Measurements from ENCODE around the gene SPSB2. TPM values are rescaled to one million over a fixed set of nuclear protein-coding genes. Genes with fewer than 3 reads are reported as not detected.

SPSB2 gene
- total and polyA plus RNA-seq, 8 donors: 5.1 to 24.0 (median 9.9) TPM; not detected in 1

GRCh38 chr12:6855322-6855721 lies 17.8 kb downstream of the SPSB2 start:
- intact Hi-C loops (cut with DNase I; ENCODE audit: low total_unique reads): no loop called here
- 89 to 93% (median 91%) methylated on average over 14 of the region's 14 CpGs for WGBS, 5 donors
- Histone ChIP-seq H3K4me1 (peaks cover 9 to 31% (median 25%) of the 10 kb centered on the region in 4 donors), H3K27ac (no peak overlapping the region), H3K27me3 (no peaks in the 10 kb centered on the region), H3K9me3 (no peaks in the 10 kb centered on the region), H3K4me3 (no peak overlapping the region), H3K36me3 (peaks cover 51 to 53% (median 53%) of the 10 kb centered on the region in 4 donors)
- no peak for DNase-seq
- TF ChIP-seq POLR2A (IDR thresholded peaks at IDR 0.05): no peak
- no peak for TF ChIP-seq POLR2AphosphoS5 (IDR thresholded peaks at IDR 0.05)
- TF ChIP-seq, protein P1, sequence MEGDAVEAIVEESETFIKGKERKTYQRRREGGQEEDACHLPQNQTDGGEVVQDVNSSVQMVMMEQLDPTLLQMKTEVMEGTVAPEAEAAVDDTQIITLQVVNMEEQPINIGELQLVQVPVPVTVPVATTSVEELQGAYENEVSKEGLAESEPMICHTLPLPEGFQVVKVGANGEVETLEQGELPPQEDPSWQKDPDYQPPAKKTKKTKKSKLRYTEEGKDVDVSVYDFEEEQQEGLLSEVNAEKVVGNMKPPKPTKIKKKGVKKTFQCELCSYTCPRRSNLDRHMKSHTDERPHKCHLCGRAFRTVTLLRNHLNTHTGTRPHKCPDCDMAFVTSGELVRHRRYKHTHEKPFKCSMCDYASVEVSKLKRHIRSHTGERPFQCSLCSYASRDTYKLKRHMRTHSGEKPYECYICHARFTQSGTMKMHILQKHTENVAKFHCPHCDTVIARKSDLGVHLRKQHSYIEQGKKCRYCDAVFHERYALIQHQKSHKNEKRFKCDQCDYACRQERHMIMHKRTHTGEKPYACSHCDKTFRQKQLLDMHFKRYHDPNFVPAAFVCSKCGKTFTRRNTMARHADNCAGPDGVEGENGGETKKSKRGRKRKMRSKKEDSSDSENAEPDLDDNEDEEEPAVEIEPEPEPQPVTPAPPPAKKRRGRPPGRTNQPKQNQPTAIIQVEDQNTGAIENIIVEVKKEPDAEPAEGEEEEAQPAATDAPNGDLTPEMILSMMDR (IDR thresholded peaks at IDR 0.05): no peak
- TF ChIP-seq EP300 (IDR thresholded peaks at IDR 0.05): no peak

- TF ChIP-seq POLR2A (IDR thresholded peaks at IDR 0.05) (no peak), EP300 (IDR thresholded peaks at IDR 0.05) (no peak), POLR2AphosphoS5 (IDR thresholded peaks at IDR 0.05) (no peak)
- TF ChIP-seq, protein P1 (IDR thresholded peaks at IDR 0.05): no peak
- Histone ChIP-seq H3K9me3 (no peaks in the 10 kb centered on the region), H3K36me3 (peaks cover 38 to 46% (median 44%) of the 10 kb centered on the region in 4 donors), H3K4me3 (no peak overlapping the region), H3K27me3 (no peaks in the 10 kb centered on the region), H3K4me1 (peaks cover 9 to 37% (median 25%) of the 10 kb centered on the region in 4 donors), H3K27ac (peak overlapping the region in 2 of 5 donors; percentile 95 to 96)
- no peak for DNase-seq
- intact Hi-C loops (cut with DNase I; ENCODE audit: low total_unique reads): no loop called here
- 65 to 77% (median 68%) methylated on average over 6 of the region's 6 CpGs for WGBS, 5 donors
These were observed 19.1 kb downstream of the SPSB2 start for GRCh38 chr12:6854036-6854435.

DNA sequence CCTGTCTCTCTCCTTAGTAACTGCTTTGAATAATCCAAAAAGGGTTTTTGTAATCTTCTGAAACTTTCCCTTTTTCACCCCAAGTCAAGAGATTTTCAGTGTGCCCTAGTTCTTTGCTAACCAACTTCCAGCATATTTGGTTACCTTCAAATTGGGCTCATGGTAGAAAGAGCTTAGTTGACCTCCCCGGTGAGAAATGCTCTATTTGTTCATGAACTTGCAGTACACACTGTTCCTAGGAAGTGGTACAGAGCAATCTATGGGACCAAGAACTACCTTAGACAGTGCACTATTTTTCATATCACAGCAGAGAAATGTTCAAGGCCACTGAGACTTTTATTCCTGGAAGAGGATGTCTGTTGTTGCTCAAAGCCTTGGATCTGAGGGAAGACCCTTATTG lies 19.5 kb downstream of the SPSB2 start:
- Histone ChIP-seq H3K27ac (peak overlapping the region in 4 of 5 donors; percentile 88 to 96 (median 94)), H3K4me3 (peak overlapping the region in 1 of 4 donors; percentile 67), H3K4me1 (peaks cover 9 to 37% (median 25%) of the 10 kb centered on the region in 4 donors), H3K36me3 (peaks cover 34 to 46% (median 42%) of the 10 kb centered on the region in 4 donors), H3K27me3 (no peaks in the 10 kb centered on the region), H3K9me3 (no peaks in the 10 kb centered on the region)
- TF ChIP-seq, protein P1 (IDR thresholded peaks at IDR 0.05): no peak
- TF ChIP-seq POLR2A (IDR thresholded peaks at IDR 0.05) (no peak), EP300 (IDR thresholded peaks at IDR 0.05) (no peak), POLR2AphosphoS5 (IDR thresholded peaks at IDR 0.05) (no peak)
- no peak for DNase-seq
- intact Hi-C loops (cut with DNase I; ENCODE audit: low total_unique reads): no loop called here
- 32 to 78% (median 45%) methylated on average over 1 of the region's 1 CpG for WGBS, 5 donors

GRCh38 chr12:6852651-6853354 lies 20.3 kb downstream of the SPSB2 start:
- Histone ChIP-seq H3K27ac (peak overlapping the region; percentile 11 to 96 (median 94)), H3K36me3 (peaks cover 26 to 43% (median 36%) of the 10 kb centered on the region in 4 donors), H3K9me3 (no peaks in the 10 kb centered on the region), H3K4me1 (peaks cover 9 to 37% (median 25%) of the 10 kb centered on the region in 4 donors), H3K4me3 (peak overlapping the region; percentile 66 to 84 (median 66)), H3K27me3 (no peaks in the 10 kb centered on the region)
- peak; percentile 32 to 87 for DNase-seq
- WGBS, 5 donors: 1 to 3% (median 1%) methylated on average over 17 to 18 of the region's 18 CpGs
- no peak for TF ChIP-seq POLR2A (IDR thresholded peaks at IDR 0.05)
- TF ChIP-seq POLR2AphosphoS5 (IDR thresholded peaks at IDR 0.05): no peak
- TF ChIP-seq, protein P1 (IDR thresholded peaks at IDR 0.05): peak in 1 of 7 experiments; percentile 3
- TF ChIP-seq EP300 (IDR thresholded peaks at IDR 0.05): no peak
- intact Hi-C loops (cut with DNase I; ENCODE audit: low total_unique reads): no loop called here
